Endothelial cell of umbilical vein (primary cell): ENCODE data around the gene MAPK13. TPM values are rescaled to one million over a fixed set of nuclear protein-coding genes. Genes with fewer than 3 reads are reported as not detected.

Source experiments
- BruUV-seq: library from RNA; stranded (reverse); fragments of 400-500 nt; replicated peaks from 2 replicates; lab custom pipeline; 2021; lab: Mats Ljungman, UMichigan
- CTCF ChIA-PET: fragments of 300-600, 350-600 bp; sonication (Branson Sonifier 250); formaldehyde crosslinking; loops from one replicate; lab custom pipeline; 2021; ENCODE audit warnings: antibody characterized with exemption, inconsistent platforms; lab: Charles Lee
- POLR2A ChIA-PET: fragments of 300-600, 350-600 bp; sonication (Branson Sonifier 250); formaldehyde crosslinking; loops from one replicate; lab custom pipeline; 2021; ENCODE audit warnings: antibody characterized with exemption, inconsistent platforms; lab: Charles Lee
- DNase-seq: peaks from one replicate; pipeline ENCODE4 v3.0.0-alpha.2; 2011; ENCODE audit warnings: low read depth, low spot score
- FAIRE-seq: peaks from 2 replicates; lab custom pipeline; 2011; peaks lifted over from hg19 to GRCh38; lab: Jason Lieb, UNC
- H2AFZ ChIP-seq: 2 replicates; pipeline ENCODE4 v1.6.0; 2012; ENCODE audit warnings: low read depth, low read length, control low read depth, inconsistent platforms
- H3K27ac ChIP-seq: 2 replicates; pipeline ENCODE4 v1.5.1; 2011; ENCODE audit warnings: low read depth, mild to moderate bottlenecking, control low read depth, low read length, moderate library complexity; ENCODE audit not compliant: insufficient read depth
- H3K27me3 ChIP-seq, 2 experiments: 2 replicates each; pipeline versions ENCODE4 v1.6.0 to v1.6.1; 2011; ENCODE audit warnings: low read length in 2 of 2, mixed read lengths in 1 of 2; ENCODE audit not compliant: control insufficient read depth in 2 of 2, insufficient read depth in 2 of 2
- H3K36me3 ChIP-seq, 2 experiments: 2 replicates in 1 of 2; 3 replicates in 1 of 2; pipeline ENCODE4 v1.5.1; 2011; ENCODE audit warnings: low read length in 2 of 2, mild to moderate bottlenecking in 1 of 2, moderate library complexity in 1 of 2; ENCODE audit not compliant: control insufficient read depth in 2 of 2, insufficient read depth in 2 of 2; ENCODE audit errors: extremely low read depth in 1 of 2
- H3K4me1 ChIP-seq: 3 replicates; pipeline ENCODE4 v1.5.1; 2011; ENCODE audit warnings: mild to moderate bottlenecking, low read length; ENCODE audit not compliant: control insufficient read depth, insufficient read depth; ENCODE audit errors: extremely low read depth
- H3K4me2 ChIP-seq: 2 replicates; pipeline ENCODE4 v1.6.1; 2011; ENCODE audit warnings: low read length, control low read depth, mixed read lengths; ENCODE audit not compliant: insufficient read depth
- H3K4me3 ChIP-seq, 3 experiments: fragments of 200-600 bp in 1 of 3; sonication (generic), shearing (Covaris generic) in 1 of 3; replicated peaks in 1 of 3; 2 replicates each; pipeline ENCODE4 v1.5.1; 2011 to 2016; ENCODE audit warnings: control low read depth in 3 of 3, low read length in 3 of 3, mild to moderate bottlenecking in 2 of 3, inconsistent platforms in 1 of 3, low read depth in 1 of 3, moderate library complexity in 1 of 3; ENCODE audit not compliant: insufficient read depth in 1 of 3
- H3K79me2 ChIP-seq: 2 replicates; pipeline ENCODE4 v1.6.0; 2012; ENCODE audit warnings: low read length, inconsistent platforms; ENCODE audit not compliant: control insufficient read depth, insufficient read depth
- H3K9ac ChIP-seq: replicated peaks from 2 replicates; pipeline ENCODE3; 2011; ENCODE audit warnings: low read length, control low read depth; ENCODE audit not compliant: insufficient read depth; ENCODE audit errors: extremely low read depth
- H3K9me1 ChIP-seq: replicated peaks from 3 replicates; pipeline ENCODE4 v1.6.0; 2011; ENCODE audit warnings: mild to moderate bottlenecking, low read length; ENCODE audit not compliant: control insufficient read depth, insufficient read depth; ENCODE audit errors: extremely low read depth
- H3K9me3 ChIP-seq: replicated peaks from 2 replicates; pipeline ENCODE4 v1.5.1; 2012; ENCODE audit warnings: low read length, inconsistent platforms; ENCODE audit not compliant: control insufficient read depth, insufficient read depth
- H4K20me1 ChIP-seq: replicated peaks from 2 replicates; pipeline ENCODE3; 2011; ENCODE audit warnings: mild to moderate bottlenecking, low read length; ENCODE audit not compliant: control insufficient read depth, insufficient read depth; ENCODE audit errors: extremely low read depth
- EZH2 ChIP-seq: IDR thresholded peaks from 2 replicates; pipeline ENCODE4 v1.6.1; 2012; ENCODE audit warnings: borderline replicate concordance, low read depth, mild to moderate bottlenecking, moderate library complexity, low read length, inconsistent platforms; ENCODE audit not compliant: severe bottlenecking
- FOS ChIP-seq: IDR thresholded peaks from 2 replicates; pipeline ENCODE4 v1.6.1; 2011; ENCODE audit warnings: mild to moderate bottlenecking, low read length, moderate library complexity, borderline replicate concordance; ENCODE audit not compliant: insufficient read depth
- GATA2 ChIP-seq: IDR thresholded peaks from 2 replicates; pipeline ENCODE4 v1.7.0; 2011; ENCODE audit warnings: low read depth, mild to moderate bottlenecking, moderate library complexity, mixed read lengths, low read length; ENCODE audit not compliant: insufficient read length, insufficient read depth
- JUN ChIP-seq: IDR thresholded peaks from 2 replicates; pipeline ENCODE4 v1.6.1; 2011; ENCODE audit warnings: borderline replicate concordance, low read depth; ENCODE audit not compliant: insufficient read length, insufficient read depth
- MYC ChIP-seq: IDR thresholded peaks from one replicate; pipeline ENCODE4 v1.6.1; 2011; ENCODE audit warnings: mild to moderate bottlenecking, low read depth, low read length
- POLR2A ChIP-seq: IDR thresholded peaks from 2 replicates; pipeline ENCODE4 v1.6.1; 2012; ENCODE audit warnings: low read depth, mild to moderate bottlenecking, control low read depth, low read length
- POLR2AphosphoS5 ChIP-seq: IDR thresholded peaks from 2 replicates; pipeline ENCODE4 v1.6.1; 2012; ENCODE audit warnings: low read depth, mild to moderate bottlenecking, control low read depth, low read length, moderate library complexity; ENCODE audit not compliant: insufficient read depth
- dilution Hi-C: fragments of 300-500 bp; cut with MboI; formaldehyde crosslinking; loops from one replicate; pipeline ENCODE4 v1.15.0; 2019; ENCODE audit warnings: low sequenced_read_pairs; ENCODE audit not compliant: extremely low pct_ligation_motif_present
- intact Hi-C: fragments of 100-400 bp; cut with micrococcal nuclease; formaldehyde crosslinking; loops from one replicate; pipeline ENCODE4 v1.10.0; 2022
- polyA plus RNA-seq, 4 experiments: library from polyadenylated mRNA; depleted of rRNA in 3 of 4; stranded (reverse) in 3 of 4; unstranded in 1 of 4; fragments of >200 nt; gene quantifications; 2 replicates each; pipeline versions ENCODE4 v1.2.1 to v1.2.3, GENCODE V29; 2011 to 2012; ENCODE audit warnings: missing spikeins in 1 of 4
- total RNA-seq: library from RNA; stranded (reverse); gene quantifications from 2 replicates; pipeline ENCODE4 v1.2.3, GENCODE V29; 2021
- TF ChIP-seq, protein P1 (sequence below), 2 donors: IDR thresholded peaks; 1 replicate in 1 of 2; 2 replicates in 1 of 2; pipeline ENCODE4 v1.5.1; 2011; ENCODE audit warnings: low read length in 2 of 2, mild to moderate bottlenecking in 2 of 2, moderate library complexity in 2 of 2, control low read depth in 1 of 2, inconsistent platforms in 1 of 2, low read depth in 1 of 2; ENCODE audit not compliant: insufficient read depth in 1 of 2; ENCODE audit errors: extremely low read depth in 1 of 2
- TF ChIP-seq, protein P2 (sequence below): IDR thresholded peaks from 2 replicates; pipeline ENCODE4 v1.6.1; 2011; ENCODE audit not compliant: insufficient read depth, insufficient read length

Gene MAPK13
- total and polyA plus RNA-seq, 2 donors (not counting 3 experiments of a cell fraction or from before 2014, with no cell fraction given) = 9.0 to 11.6 TPM

DNA sequence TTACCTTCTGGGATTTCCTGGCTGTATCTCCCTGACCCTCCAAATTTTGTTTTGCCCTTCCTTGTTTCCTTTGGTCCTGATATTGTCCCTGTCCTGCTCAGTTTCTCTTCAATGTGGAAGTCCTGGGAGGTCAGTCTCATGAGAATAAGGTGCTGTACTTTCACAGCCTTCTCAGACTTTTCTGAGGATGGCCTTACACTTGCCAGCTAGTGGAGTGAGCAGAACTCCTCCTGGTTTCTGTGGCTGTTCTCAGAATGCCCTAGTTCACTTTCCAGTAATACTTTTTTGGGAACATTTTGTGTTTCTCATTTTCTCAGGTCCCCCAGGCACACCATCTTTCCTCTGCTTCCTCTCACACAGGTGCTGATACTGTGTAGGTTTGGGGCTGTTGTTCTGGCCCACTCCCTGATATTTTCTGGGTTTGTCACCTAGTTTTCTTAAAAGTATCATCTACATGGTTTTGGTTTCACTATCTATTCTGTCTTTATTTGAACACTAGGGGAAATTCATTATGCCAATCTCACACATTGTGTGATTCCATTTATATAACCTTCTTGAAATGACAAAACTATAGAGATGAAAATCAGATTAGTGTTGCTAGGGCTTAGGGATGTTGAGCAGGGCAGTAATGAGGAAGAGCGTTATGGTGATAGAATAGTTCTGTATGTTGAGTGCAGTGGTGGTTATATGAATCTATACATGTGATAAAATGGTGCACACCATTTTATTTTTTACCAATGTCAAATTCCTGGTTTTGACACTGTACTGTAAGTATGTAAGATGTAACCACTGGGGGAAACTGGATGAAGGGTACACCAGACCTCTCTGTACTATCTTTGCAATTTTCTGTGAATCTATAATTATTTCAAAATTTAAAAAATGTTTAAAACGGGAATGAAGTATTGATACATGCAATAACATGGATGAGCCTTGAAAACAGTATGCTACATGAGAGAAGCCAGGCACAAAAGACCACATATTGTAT, 39.0 kb downstream of the MAPK13 start:
- Histone ChIP-seq H3K4me3 (no peak overlapping the region), H3K36me3 (no peaks in the 10 kb centered on the region), H3K4me2 (no peak overlapping the region), H3K4me1 (no peaks in the 10 kb centered on the region), H3K9me1 (no peaks in the 10 kb centered on the region), H3K27me3 (peaks cover 0 to 8% of the 10 kb centered on the region in 2 experiments), H2AFZ (no peak overlapping the region), H3K9me3 (no peaks in the 10 kb centered on the region), H4K20me1 (no peaks in the 10 kb centered on the region), H3K27ac (no peak overlapping the region), H3K9ac (no peak overlapping the region), H3K79me2 (no peaks in the 10 kb centered on the region)
- no peak for TF ChIP-seq POLR2A
- TF ChIP-seq MYC = no peak
- no peak for TF ChIP-seq JUN
- no peak for TF ChIP-seq GATA2
- no peak for TF ChIP-seq POLR2AphosphoS5
- TF ChIP-seq, protein P1, sequence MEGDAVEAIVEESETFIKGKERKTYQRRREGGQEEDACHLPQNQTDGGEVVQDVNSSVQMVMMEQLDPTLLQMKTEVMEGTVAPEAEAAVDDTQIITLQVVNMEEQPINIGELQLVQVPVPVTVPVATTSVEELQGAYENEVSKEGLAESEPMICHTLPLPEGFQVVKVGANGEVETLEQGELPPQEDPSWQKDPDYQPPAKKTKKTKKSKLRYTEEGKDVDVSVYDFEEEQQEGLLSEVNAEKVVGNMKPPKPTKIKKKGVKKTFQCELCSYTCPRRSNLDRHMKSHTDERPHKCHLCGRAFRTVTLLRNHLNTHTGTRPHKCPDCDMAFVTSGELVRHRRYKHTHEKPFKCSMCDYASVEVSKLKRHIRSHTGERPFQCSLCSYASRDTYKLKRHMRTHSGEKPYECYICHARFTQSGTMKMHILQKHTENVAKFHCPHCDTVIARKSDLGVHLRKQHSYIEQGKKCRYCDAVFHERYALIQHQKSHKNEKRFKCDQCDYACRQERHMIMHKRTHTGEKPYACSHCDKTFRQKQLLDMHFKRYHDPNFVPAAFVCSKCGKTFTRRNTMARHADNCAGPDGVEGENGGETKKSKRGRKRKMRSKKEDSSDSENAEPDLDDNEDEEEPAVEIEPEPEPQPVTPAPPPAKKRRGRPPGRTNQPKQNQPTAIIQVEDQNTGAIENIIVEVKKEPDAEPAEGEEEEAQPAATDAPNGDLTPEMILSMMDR (IDR thresholded peaks at IDR 0.05; ENCODE audit: extremely low read depth in 1 of 2, insufficient read depth in 1 of 2, low read depth in 1 of 2, low read length in 2 of 2) = no peak
- TF ChIP-seq, protein P2, sequence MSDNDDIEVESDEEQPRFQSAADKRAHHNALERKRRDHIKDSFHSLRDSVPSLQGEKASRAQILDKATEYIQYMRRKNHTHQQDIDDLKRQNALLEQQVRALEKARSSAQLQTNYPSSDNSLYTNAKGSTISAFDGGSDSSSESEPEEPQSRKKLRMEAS = no peak
- TF ChIP-seq EZH2 = no peak
- TF ChIP-seq FOS = no peak
- DNase-seq (no peak), FAIRE-seq (no peak)
- ChIA-PET CTCF (interaction anchor here (0.6 kb wide), 1 partner anchor 410 kb away, joined by 3 read pairs; no protein-coding TSS in a partner anchor), POLR2A (no interaction called here)
- dilution Hi-C loops (no loop called here), intact Hi-C loops (no loop called here)
- no TSS peak for BruUV-seq
